CD4-positive, alpha-beta T cell (primary cell): ENCODE results near the gene FARS2. TPM values are rescaled to one million over a fixed set of nuclear protein-coding genes. Genes with fewer than 3 reads are reported as not detected.

ENCODE experiments used
- ATAC-seq: fragments of 200-7000 bp; cut with Tn5 transposase; one replicate; pipeline ENCODE4 v1.10.0; 2022; ENCODE audit warnings: mild to moderate bottlenecking; ENCODE audit not compliant: poor library complexity
- CTCF ChIA-PET: fragments of 350-600 bp; sonication (Branson Sonifier 250); formaldehyde crosslinking; loops from one replicate; lab custom pipeline; 2021; ENCODE audit warnings: antibody characterized with exemption, inconsistent platforms; lab: Charles Lee
- POLR2A ChIA-PET: fragments of 350-600 bp; sonication (Branson Sonifier 250); formaldehyde crosslinking; loops from one replicate; lab custom pipeline; 2021; ENCODE audit warnings: antibody characterized with exemption, inconsistent platforms; lab: Charles Lee
- DNase-seq, 14 experiments: peaks; one replicate each; pipeline ENCODE4 v3.0.0-alpha.2; 2013 to 2020; ENCODE audit warnings: mixed read lengths in 2 of 14
- H3K27ac ChIP-seq, 2 donors: one replicate each; pipeline versions ENCODE4 v1.5.1 to v1.7.0; 2013; ENCODE audit warnings: low read length in 2 of 2, low read depth in 1 of 2, mild to moderate bottlenecking in 1 of 2
- H3K27me3 ChIP-seq, 2 experiments: 1 replicate in 1 of 2; 2 replicates in 1 of 2; pipeline versions ENCODE4 v1.6.1 to v1.7.0; 2013; ENCODE audit warnings: low read length in 2 of 2, control low read depth in 1 of 2, mild to moderate bottlenecking in 1 of 2, moderate library complexity in 1 of 2; ENCODE audit not compliant: insufficient read depth in 2 of 2, control insufficient read depth in 1 of 2
- H3K36me3 ChIP-seq: one replicate; pipeline ENCODE4 v1.6.1; 2013; ENCODE audit warnings: low read length, control low read depth; ENCODE audit not compliant: insufficient read depth
- H3K4me1 ChIP-seq: one replicate; pipeline ENCODE4 v1.6.1; 2013; ENCODE audit warnings: low read length, control low read depth; ENCODE audit not compliant: insufficient read depth
- H3K4me3 ChIP-seq: one replicate; pipeline ENCODE4 v1.5.1; 2013; ENCODE audit warnings: mild to moderate bottlenecking, low read length, moderate library complexity
- H3K9me3 ChIP-seq, 2 experiments: 1 replicate in 1 of 2; 2 replicates in 1 of 2; pipeline versions ENCODE4 v1.6.1 to v1.7.0; 2013; ENCODE audit warnings: low read length in 2 of 2, mild to moderate bottlenecking in 2 of 2, control low read depth in 1 of 2, moderate library complexity in 1 of 2; ENCODE audit not compliant: control insufficient read depth in 1 of 2, insufficient read depth in 1 of 2
- H3K27ac Mint-ChIP-seq: one replicate; pipeline ENCODE4 v1.8.0; 2020; ENCODE audit warnings: mixed read lengths
- H3K27me3 Mint-ChIP-seq: one replicate; pipeline ENCODE4 v1.8.0; 2021; ENCODE audit warnings: mixed read lengths
- H3K36me3 Mint-ChIP-seq: one replicate; pipeline ENCODE4 v1.8.0; 2021; ENCODE audit warnings: low read depth, mixed read lengths
- H3K4me1 Mint-ChIP-seq: one replicate; pipeline ENCODE4 v1.8.0; 2021; ENCODE audit warnings: low read depth, mixed read lengths
- H3K4me3 Mint-ChIP-seq: one replicate; pipeline ENCODE4 v1.8.0; 2020; ENCODE audit warnings: mild to moderate bottlenecking, mixed read lengths
- H3K9me3 Mint-ChIP-seq: one replicate; pipeline ENCODE4 v1.8.0; 2020; ENCODE audit warnings: mixed read lengths
- intact Hi-C, 2 experiments: fragments of 100-400 bp; cut with DNase I in 1 of 2; cut with micrococcal nuclease in 1 of 2; formaldehyde crosslinking; loops; one replicate each; pipeline versions ENCODE4 v1.15.1 to v1.9.0; 2023 to 2025; cut with DNase I, micrococcal nuclease
- total RNA-seq, 174 experiments: library from RNA in 2 of 174; stranded (reverse) in 2 of 174; gene quantifications; one replicate each; pipeline ENCODE4 v1.2.3 and lab custom pipeline; 2021 to 2026
- TF ChIP-seq, protein P1 (sequence below): fragments of 200-600 bp; IDR thresholded peaks from one replicate; pipeline ENCODE4 v1.8.0; 2022; ENCODE audit warnings: antibody characterized with exemption, mild to moderate bottlenecking

The FARS2 gene
- total RNA-seq, 2 experiments from 2014 or later = 12.6 to 12.8 TPM

DNA sequence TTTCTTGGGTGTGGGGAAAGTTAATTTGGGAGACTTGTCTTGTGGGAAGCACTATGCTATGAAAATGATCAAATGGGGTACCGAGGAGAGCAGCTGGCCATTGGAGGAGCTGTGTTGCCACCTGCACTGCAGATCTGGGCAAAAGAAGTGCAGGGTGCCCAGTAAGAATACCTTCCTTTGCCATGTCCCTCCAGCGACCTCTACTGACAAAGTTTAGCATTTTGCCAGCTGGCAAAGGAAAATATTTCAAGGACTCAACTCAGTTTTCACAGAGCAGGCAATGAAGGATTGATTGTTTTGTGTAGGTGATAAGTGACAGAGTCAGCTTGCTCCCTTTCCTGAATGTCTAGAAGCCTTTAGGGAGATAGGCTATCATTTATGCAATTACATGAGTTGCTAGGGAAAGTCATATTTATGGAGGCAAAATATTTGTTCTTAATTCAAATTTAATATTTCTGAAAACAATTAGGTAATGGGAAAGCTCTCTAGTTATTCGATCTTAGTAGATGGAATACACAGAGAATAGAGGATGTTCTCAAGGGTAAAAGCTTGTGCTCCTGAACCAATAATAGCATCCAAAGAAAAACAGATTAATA lies 118.4 kb downstream of the FARS2 start:
- Mint-ChIP-seq H3K27me3 (no peaks in the 10 kb centered on the region), H3K4me1 (peaks cover 18% of the 10 kb centered on the region), H3K9me3 (no peaks in the 10 kb centered on the region), H3K4me3 (no peak overlapping the region), H3K36me3 (peaks cover 30% of the 10 kb centered on the region), H3K27ac (no peak overlapping the region)
- TF ChIP-seq, protein P1, sequence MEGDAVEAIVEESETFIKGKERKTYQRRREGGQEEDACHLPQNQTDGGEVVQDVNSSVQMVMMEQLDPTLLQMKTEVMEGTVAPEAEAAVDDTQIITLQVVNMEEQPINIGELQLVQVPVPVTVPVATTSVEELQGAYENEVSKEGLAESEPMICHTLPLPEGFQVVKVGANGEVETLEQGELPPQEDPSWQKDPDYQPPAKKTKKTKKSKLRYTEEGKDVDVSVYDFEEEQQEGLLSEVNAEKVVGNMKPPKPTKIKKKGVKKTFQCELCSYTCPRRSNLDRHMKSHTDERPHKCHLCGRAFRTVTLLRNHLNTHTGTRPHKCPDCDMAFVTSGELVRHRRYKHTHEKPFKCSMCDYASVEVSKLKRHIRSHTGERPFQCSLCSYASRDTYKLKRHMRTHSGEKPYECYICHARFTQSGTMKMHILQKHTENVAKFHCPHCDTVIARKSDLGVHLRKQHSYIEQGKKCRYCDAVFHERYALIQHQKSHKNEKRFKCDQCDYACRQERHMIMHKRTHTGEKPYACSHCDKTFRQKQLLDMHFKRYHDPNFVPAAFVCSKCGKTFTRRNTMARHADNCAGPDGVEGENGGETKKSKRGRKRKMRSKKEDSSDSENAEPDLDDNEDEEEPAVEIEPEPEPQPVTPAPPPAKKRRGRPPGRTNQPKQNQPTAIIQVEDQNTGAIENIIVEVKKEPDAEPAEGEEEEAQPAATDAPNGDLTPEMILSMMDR = no peak
- Histone ChIP-seq H3K36me3 (no peaks in the 10 kb centered on the region), H3K27ac (no peak overlapping the region), H3K9me3 (peaks cover 0 to 5% of the 10 kb centered on the region in 2 experiments), H3K4me3 (no peak overlapping the region), H3K27me3 (no peaks in the 10 kb centered on the region), H3K4me1 (no peaks in the 10 kb centered on the region)
- ChIA-PET POLR2A (no interaction called here), CTCF (interaction anchor here (0.7 kb wide), 1 partner anchor 76 kb away, joined by 3 read pairs; no protein-coding TSS in a partner anchor)
- intact Hi-C loops = no loop called here
- ATAC-seq (no peak), DNase-seq (peak in 3 of 14 experiments; percentile 7 to 20 (median 17))

- no peaks in the 10 kb centered on the region for H3K4me1 ChIP-seq
- CTCF ChIA-PET = no interaction called here
- POLR2A ChIA-PET = no interaction called here
- peaks cover 20% of the 10 kb centered on the region for H3K36me3 Mint-ChIP-seq
- no peak overlapping the region for H3K27ac Mint-ChIP-seq
- H3K36me3 ChIP-seq = no peaks in the 10 kb centered on the region
- peaks cover 30% of the 10 kb centered on the region for H3K4me1 Mint-ChIP-seq
- H3K4me3 ChIP-seq = no peak overlapping the region
- DNase-seq = no peak
- ATAC-seq = no peak
- H3K9me3 Mint-ChIP-seq = no peaks in the 10 kb centered on the region
- H3K27me3 ChIP-seq = no peaks in the 10 kb centered on the region
- H3K27ac ChIP-seq = no peak overlapping the region
- peaks cover 0 to 5% of the 10 kb centered on the region in 2 experiments for H3K9me3 ChIP-seq
- intact Hi-C loops = no loop called here
- H3K4me3 Mint-ChIP-seq = no peak overlapping the region
- TF ChIP-seq, protein P1 = no peak
- no peaks in the 10 kb centered on the region for H3K27me3 Mint-ChIP-seq
Measured at GRCh38 chr6:5383856-5384255, 122.5 kb downstream of the FARS2 start.

DNA sequence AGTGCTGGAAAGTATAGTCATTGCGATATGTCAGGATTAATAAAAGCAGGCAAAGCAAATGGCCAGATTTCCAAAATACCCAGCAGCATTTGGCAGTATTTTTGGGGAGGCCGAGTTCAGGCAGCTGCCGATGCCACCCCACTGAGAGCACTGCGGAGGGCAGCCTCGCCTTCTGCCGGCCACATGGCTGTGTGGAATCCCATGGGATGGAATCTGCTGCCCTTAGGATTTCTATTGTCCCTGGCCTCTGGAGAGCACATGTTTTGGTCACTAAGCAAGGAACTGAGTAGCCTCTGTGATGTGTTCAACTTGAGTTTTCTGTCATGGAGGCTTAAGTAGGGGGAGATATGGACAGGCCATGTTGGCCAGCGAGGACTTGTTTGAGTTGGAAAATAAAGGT lies 123.0 kb downstream of the FARS2 start:
- intact Hi-C loops = no loop called here
- Mint-ChIP-seq H3K4me3 (no peak overlapping the region), H3K27ac (no peak overlapping the region), H3K27me3 (no peaks in the 10 kb centered on the region), H3K9me3 (no peaks in the 10 kb centered on the region), H3K36me3 (peaks cover 16% of the 10 kb centered on the region), H3K4me1 (peaks cover 30% of the 10 kb centered on the region)
- TF ChIP-seq, protein P1 = no peak
- no peaks in the 10 kb centered on the region for H3K4me1 ChIP-seq
- H3K9me3 ChIP-seq = peaks cover 0 to 4% of the 10 kb centered on the region in 2 experiments
- ChIA-PET CTCF (no interaction called here), POLR2A (no interaction called here)
- DNase-seq (no peak), ATAC-seq (no peak)
- no peak overlapping the region for H3K27ac ChIP-seq
- H3K36me3 ChIP-seq = no peaks in the 10 kb centered on the region
- H3K27me3 ChIP-seq = no peaks in the 10 kb centered on the region
- H3K4me3 ChIP-seq = no peak overlapping the region
